K562 (cell line): ENCODE results near the gene MSRB3. TPM values are rescaled to one million over a fixed set of nuclear protein-coding genes. Genes with fewer than 3 reads are reported as not detected.

Source experiments
- ATAC-seq: fragments of 200-7000 bp; cut with Tn5 transposase; 3 replicates; pipeline ENCODE4 v1.9.1; 2020; ENCODE audit warnings: moderate library complexity
- BruUV-seq: library from RNA; stranded (reverse); fragments of 400-500 nt; replicated peaks from 2 replicates; lab custom pipeline; 2021; lab: Mats Ljungman, UMichigan
- CTCF ChIA-PET: fragments of 300-600 bp; formaldehyde crosslinking; extraction: SDS; loops from one replicate; lab custom pipeline; 2021; ENCODE audit warnings: low intra/inter-chr PET ratio; lab: Yijun Ruan, JAX
- POLR2A ChIA-PET: fragments of 300-600, 350-650 bp; sonication (Branson Sonifier 250); formaldehyde crosslinking; extraction: SDS; loops from one replicate; lab custom pipeline; 2021; ENCODE audit warnings: antibody characterized with exemption, inconsistent platforms; lab: Yijun Ruan, JAX
- DNase-seq, 4 experiments: peaks; one replicate each; pipeline versions ENCODE4 v3.0.0 to v3.0.0-alpha.2; 2011 to 2018; ENCODE audit warnings: low spot score in 3 of 4, mixed read lengths in 3 of 4; ENCODE audit errors: extremely low read depth in 1 of 4
- FAIRE-seq: peaks from 2 replicates; lab custom pipeline; 2011; peaks lifted over from hg19 to GRCh38; lab: Jason Lieb, UNC
- H2AFZ ChIP-seq: 2 replicates; pipeline ENCODE4 v1.6.0; 2011; ENCODE audit warnings: low read depth, low read length, control low read depth, inconsistent platforms
- H3K27ac ChIP-seq: fragments of 200-600 bp; 3 replicates; pipeline ENCODE4 v1.8.0; 2011; ENCODE audit warnings: low read depth, mild to moderate bottlenecking, control low read depth, inconsistent platforms, low read length, moderate library complexity, mixed read lengths; ENCODE audit errors: extremely low read depth
- H3K27me3 ChIP-seq, 2 experiments: fragments of 300-600 bp in 1 of 2; 2 replicates in 1 of 2; 3 replicates in 1 of 2; pipeline versions ENCODE4 v1.6.0 to v1.8.0; 2011; ENCODE audit warnings: inconsistent platforms in 2 of 2, low read length in 2 of 2, mild to moderate bottlenecking in 1 of 2, mixed read lengths in 1 of 2, moderate library complexity in 1 of 2; ENCODE audit not compliant: control insufficient read depth in 2 of 2, insufficient read depth in 2 of 2
- H3K36me3 ChIP-seq: fragments of 300-600 bp; 3 replicates; pipeline ENCODE4 v1.8.0; 2011; ENCODE audit warnings: mild to moderate bottlenecking, low read length, inconsistent platforms; ENCODE audit not compliant: control insufficient read depth, insufficient read depth
- H3K4me1 ChIP-seq, 2 experiments: fragments of 200-600 bp in 1 of 2; replicated peaks in 1 of 2; 2 replicates in 1 of 2; 3 replicates in 1 of 2; pipeline versions ENCODE4 v1.5.1 to v1.8.0; 2011; ENCODE audit warnings: inconsistent platforms in 2 of 2, low read length in 2 of 2, mild to moderate bottlenecking in 1 of 2, mixed read lengths in 1 of 2, moderate library complexity in 1 of 2; ENCODE audit not compliant: control insufficient read depth in 2 of 2, insufficient read depth in 2 of 2
- H3K4me2 ChIP-seq: 2 replicates; pipeline ENCODE4 v1.6.1; 2011; ENCODE audit warnings: low read length, control low read depth, inconsistent platforms, mixed read lengths; ENCODE audit not compliant: insufficient read depth
- H3K4me3 ChIP-seq: fragments of 200-600 bp; sonication (generic), shearing (Covaris generic); 2 replicates; pipeline ENCODE4 v1.5.1; 2016; ENCODE audit warnings: control low read depth, inconsistent platforms
- H3K79me2 ChIP-seq: fragments of 200-600 bp; 3 replicates; pipeline ENCODE4 v1.8.0; 2011; ENCODE audit warnings: low read length, inconsistent platforms; ENCODE audit not compliant: control insufficient read depth, insufficient read depth
- H3K9ac ChIP-seq, 2 experiments: 2 replicates each; pipeline versions ENCODE4 v1.6.0 to v1.6.1; 2011; ENCODE audit warnings: low read depth in 2 of 2, low read length in 2 of 2, control low read depth in 1 of 2, inconsistent platforms in 1 of 2, mild to moderate bottlenecking in 1 of 2, mixed read lengths in 1 of 2; ENCODE audit not compliant: insufficient read depth in 1 of 2
- H3K9me1 ChIP-seq: one replicate; pipeline ENCODE4 v1.6.0; 2011; ENCODE audit warnings: inconsistent platforms, mild to moderate bottlenecking, low read length, moderate library complexity; ENCODE audit not compliant: control insufficient read depth, insufficient read depth
- H3K9me3 ChIP-seq: replicated peaks from 2 replicates; pipeline ENCODE4 v1.5.1; 2011; ENCODE audit warnings: low read depth, low read length, inconsistent platforms; ENCODE audit not compliant: control insufficient read depth, insufficient read depth
- H4K20me1 ChIP-seq: replicated peaks from 2 replicates; pipeline ENCODE4 v1.6.1; 2011; ENCODE audit warnings: low read length, inconsistent platforms, mixed read lengths; ENCODE audit not compliant: control insufficient read depth, insufficient read depth
- BRD4 ChIP-seq: fragments of 200-600 bp; sonication (generic); IDR thresholded peaks from 2 replicates; pipeline ENCODE4 v1.6.1; 2017; ENCODE audit warnings: inconsistent platforms
- ETV1 ChIP-seq: fragments of 450-650 bp; conservative IDR thresholded peaks from 2 replicates; pipeline ENCODE4 v1.6.1; 2016; ENCODE audit warnings: missing genetic modification characterization, control low read depth, low read depth, missing compliant biosample characterization
- HSF4 ChIP-seq: fragments of 250-450 bp; sonication (Bioruptor Pico); IDR thresholded peaks from 2 replicates; pipeline ENCODE4 v2.1.2; 2022; ENCODE audit warnings: mild to moderate bottlenecking, moderate library complexity, borderline replicate concordance
- STAG1 ChIP-seq: sonication (generic); formaldehyde crosslinking; IDR thresholded peaks from 2 replicates; pipeline ENCODE4 v1.5.0; 2020; ENCODE audit warnings: missing genetic modification reagents, borderline replicate concordance
- TBL1XR1 ChIP-seq, 2 experiments: IDR thresholded peaks; 2 replicates each; pipeline ENCODE4 v1.6.1; 2012; ENCODE audit warnings: improper control_type of control experiment in 2 of 2, low read length in 2 of 2, mild to moderate bottlenecking in 1 of 2
- WGBS: fragments of 100-300 bp; shearing (Covaris generic); methylation state at CpG from one replicate; pipeline ENCODE4 v1.1.6; 2016; ENCODE audit warnings: low coverage, mixed read lengths; ENCODE audit not compliant: insufficient coverage; ENCODE audit errors: missing lambda C conversion rate; 5-methylcytosine and 5-hydroxymethylcytosine counted together
- in situ Hi-C: fragments of 300-500 bp; cut with MboI; formaldehyde crosslinking; loops from 4 replicates; pipeline ENCODE4 v1.15.0; 2018; ENCODE audit warnings: inconsistent platforms, mixed read lengths
- intact Hi-C: fragments of 100-400 bp; cut with micrococcal nuclease; formaldehyde crosslinking; loops from 2 replicates; pipeline ENCODE4 v1.14.2; 2022
- polyA plus RNA-seq, 8 experiments: library from polyadenylated mRNA; depleted of rRNA in 4 of 8; stranded (reverse) in 5 of 8; unstranded in 3 of 8; fragments of >200 nt; fragmentation: Nextera tagmentation in 2 of 8; fragmentation: Illumina TruSeq in 1 of 8; extraction: Ambion mirVana in 2 of 8; extraction: Trizol in 1 of 8; gene quantifications; 2 replicates each; pipeline versions ENCODE4 v1.2.1 to v1.2.3, GENCODE V29; 2011 to 2014; ENCODE audit warnings: inconsistent platforms in 1 of 8, missing spikeins in 1 of 8
- total RNA-seq, 7 experiments: library from RNA; depleted of rRNA in 6 of 7; stranded (reverse); fragments of >200 nt in 6 of 7; fragmentation: Illumina TruSeq in 2 of 7; extraction: Trizol in 2 of 7; gene quantifications; 2 replicates each; pipeline versions ENCODE4 v1.2.1 to v1.2.3, GENCODE V29; 2011 to 2021; ENCODE audit warnings: low replicate concordance in 1 of 7
- TF ChIP-seq, protein P1 (sequence below): fragments of 250-450 bp; sonication (Bioruptor Pico); IDR thresholded peaks from 2 replicates; pipeline ENCODE4 v1.5.0; 2021; ENCODE audit warnings: mild to moderate bottlenecking, borderline replicate concordance
- TF ChIP-seq, protein P2 (sequence below), 3 experiments: fragments of 200-800 bp in 1 of 3; sonication (Bioruptor generic) in 1 of 3; sonication (generic) in 1 of 3; formaldehyde crosslinking in 1 of 3; IDR thresholded peaks; 2 replicates each; pipeline versions ENCODE4 v1.6.1 to v1.8.0; 2016 to 2022; ENCODE audit warnings: mild to moderate bottlenecking in 2 of 3, missing compliant biosample characterization in 2 of 3, missing genetic modification characterization in 2 of 3, missing genetic modification reagents in 1 of 3

Gene MSRB3
- total and polyA plus RNA-seq, 9 of the 15 experiments (the other 6 are each of a cell fraction or from before 2014, with no cell fraction given): 0.04 TPM; not detected in 8

DNA sequence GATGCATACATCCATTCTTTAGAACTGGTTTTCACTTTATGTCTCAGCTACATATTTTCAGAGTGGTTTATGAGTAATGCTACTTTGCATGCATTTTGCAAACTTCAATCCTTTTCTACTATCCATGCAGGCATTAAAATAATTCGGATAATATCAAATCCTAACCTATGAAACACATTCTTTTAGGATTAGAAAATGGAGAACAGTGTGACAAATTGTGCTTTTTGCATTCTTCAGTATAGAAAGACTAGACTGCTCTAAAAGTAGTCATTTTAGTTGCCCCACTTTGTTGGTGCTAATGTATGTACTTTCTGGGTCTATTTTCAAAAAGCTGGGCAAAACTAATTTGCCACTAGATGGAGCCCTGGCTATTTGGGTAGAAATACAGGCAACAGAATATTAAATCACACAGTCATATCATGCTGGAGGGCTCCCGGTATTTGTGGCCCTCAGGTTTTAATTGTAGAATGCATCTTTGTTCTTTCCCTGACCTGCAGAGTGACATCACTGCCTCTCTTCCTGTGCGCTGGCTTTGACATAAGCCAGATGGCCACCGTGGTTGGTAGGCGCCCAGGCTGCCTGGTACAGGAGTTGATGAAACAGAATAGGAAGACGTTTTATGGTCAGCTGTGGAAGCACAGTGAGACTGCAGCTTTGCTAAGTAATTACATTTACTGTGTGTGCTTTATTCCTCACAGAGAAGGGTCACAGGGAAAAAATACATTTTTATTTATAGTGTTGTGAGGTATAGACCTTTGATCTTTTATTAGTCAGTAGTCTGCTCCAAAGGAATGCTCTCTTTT, 28.1 kb downstream of the MSRB3 start:
- intact Hi-C loops: loop anchor here (2.0 to 10.0 kb wide), 3 partner anchors 416 to 801 kb away; no protein-coding TSS in a partner anchor
- no peak overlapping the region for H2AFZ ChIP-seq
- CTCF ChIA-PET: no interaction called here
- TF ChIP-seq, protein P1, sequence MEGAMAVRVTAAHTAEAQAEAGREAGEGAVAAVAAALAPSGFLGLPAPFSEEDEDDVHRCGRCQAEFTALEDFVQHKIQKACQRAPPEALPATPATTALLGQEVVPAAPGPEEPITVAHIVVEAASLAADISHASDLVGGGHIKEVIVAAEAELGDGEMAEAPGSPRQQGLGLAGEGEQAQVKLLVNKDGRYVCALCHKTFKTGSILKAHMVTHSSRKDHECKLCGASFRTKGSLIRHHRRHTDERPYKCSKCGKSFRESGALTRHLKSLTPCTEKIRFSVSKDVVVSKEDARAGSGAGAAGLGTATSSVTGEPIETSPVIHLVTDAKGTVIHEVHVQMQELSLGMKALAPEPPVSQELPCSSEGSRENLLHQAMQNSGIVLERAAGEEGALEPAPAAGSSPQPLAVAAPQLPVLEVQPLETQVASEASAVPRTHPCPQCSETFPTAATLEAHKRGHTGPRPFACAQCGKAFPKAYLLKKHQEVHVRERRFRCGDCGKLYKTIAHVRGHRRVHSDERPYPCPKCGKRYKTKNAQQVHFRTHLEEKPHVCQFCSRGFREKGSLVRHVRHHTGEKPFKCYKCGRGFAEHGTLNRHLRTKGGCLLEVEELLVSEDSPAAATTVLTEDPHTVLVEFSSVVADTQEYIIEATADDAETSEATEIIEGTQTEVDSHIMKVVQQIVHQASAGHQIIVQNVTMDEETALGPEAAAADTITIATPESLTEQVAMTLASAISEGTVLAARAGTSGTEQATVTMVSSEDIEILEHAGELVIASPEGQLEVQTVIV (CRISPR knock-in tag): no peak
- TF ChIP-seq STAG1 (CRISPR knock-in tag) (no peak), ETV1 (tag) (no peak), TBL1XR1 (IDR thresholded peaks at IDR 0.05; ENCODE audit: low read length in 2 of 2) (no peak), HSF4 (CRISPR knock-in tag) (no peak), BRD4 (no peak)
- TF ChIP-seq, protein P2, sequence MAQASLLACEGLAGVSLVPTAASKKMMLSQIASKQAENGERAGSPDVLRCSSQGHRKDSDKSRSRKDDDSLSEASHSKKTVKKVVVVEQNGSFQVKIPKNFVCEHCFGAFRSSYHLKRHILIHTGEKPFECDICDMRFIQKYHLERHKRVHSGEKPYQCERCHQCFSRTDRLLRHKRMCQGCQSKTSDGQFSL (CRISPR knock-in tag; IDR thresholded peaks at IDR 0.05): no peak
- TF ChIP-seq, protein P2 (tag; IDR thresholded peaks at IDR 0.05): no peak

More for the DNA sequence above, 28.1 kb downstream of the MSRB3 start:
- no peaks in the 10 kb centered on the region for H4K20me1 ChIP-seq
- H3K4me1 ChIP-seq: no peaks in the 10 kb centered on the region
- no peak overlapping the region for H3K4me3 ChIP-seq
- ATAC-seq (peak; percentile 69; the same call in 2 of the 3 replicates), DNase-seq (peak in 2 of 4 experiments; percentile 17 to 43), FAIRE-seq (peak; percentile 67)
- no peak overlapping the region for H3K4me2 ChIP-seq
- H3K9me3 ChIP-seq: no peaks in the 10 kb centered on the region
- no TSS peak for BruUV-seq
- no peaks in the 10 kb centered on the region for H3K27me3 ChIP-seq
- H3K36me3 ChIP-seq: no peaks in the 10 kb centered on the region
- H3K79me2 ChIP-seq: no peaks in the 10 kb centered on the region
- in situ Hi-C loops: loop anchor here (10.0 to 25.0 kb wide), 2 partner anchors 778 to 1106 kb away; no protein-coding TSS in a partner anchor
- H3K9me1 ChIP-seq: no peaks in the 10 kb centered on the region
- POLR2A ChIA-PET: no interaction called here
- H3K9ac ChIP-seq: no peak overlapping the region
- WGBS: 2% methylated on average over 6 of the region's 6 CpGs
- H3K27ac ChIP-seq: no peak overlapping the region
